A673 (cell line): ENCODE data around the gene C18orf54. TPM values are rescaled to one million over a fixed set of nuclear protein-coding genes. Genes with fewer than 3 reads are reported as not detected.
A peak's percentile ranks its signal among the peaks of the same experiment; 100 is the strongest.

Experiments
- BruUV-seq: library from RNA; stranded (reverse); fragments of 400-500 nt; replicated peaks from 2 replicates; lab custom pipeline; 2021; lab: Mats Ljungman, UMichigan
- CTCF ChIA-PET: fragments of 300-600 bp; sonication (Branson Sonifier 250); formaldehyde crosslinking; loops from one replicate; lab custom pipeline; 2022; ENCODE audit warnings: antibody characterized with exemption; lab: Charles Lee
- POLR2A ChIA-PET: fragments of 300-600 bp; sonication (Branson Sonifier 250); formaldehyde crosslinking; loops from one replicate; lab custom pipeline; 2022; ENCODE audit warnings: antibody characterized with exemption; ENCODE audit not compliant: low non-redundant PET; lab: Charles Lee
- DNase-seq: peaks from one replicate; pipeline ENCODE4 v3.0.0-alpha.2; 2015; ENCODE audit warnings: low spot score
- H3K27ac ChIP-seq: fragments of 200-600 bp; sonication (generic); 2 replicates; pipeline ENCODE4 v1.5.1; 2016; ENCODE audit warnings: mixed run types, low read depth, mild to moderate bottlenecking, mixed read lengths, antibody characterized with exemption, low read length; ENCODE audit not compliant: poor library complexity, severe bottlenecking
- H3K27me3 ChIP-seq: fragments of 200-600 bp; sonication (generic); replicated peaks from 2 replicates; pipeline ENCODE4 v1.6.1; 2017; ENCODE audit warnings: mixed run types, low read depth, mild to moderate bottlenecking, mixed read lengths, antibody characterized with exemption, low read length; ENCODE audit not compliant: insufficient read depth, poor library complexity
- H3K36me3 ChIP-seq: fragments of 200-600 bp; sonication (generic); 2 replicates; pipeline ENCODE4 v1.6.1; 2016; ENCODE audit warnings: mixed run types, mild to moderate bottlenecking, mixed read lengths, antibody characterized with exemption, low read length; ENCODE audit not compliant: insufficient read depth, poor library complexity, severe bottlenecking
- H3K4me1 ChIP-seq: fragments of 200-600 bp; sonication (generic); 2 replicates; pipeline ENCODE4 v1.6.1; 2017; ENCODE audit warnings: mixed run types, mild to moderate bottlenecking, mixed read lengths, antibody characterized with exemption, low read length; ENCODE audit not compliant: insufficient read depth, poor library complexity, severe bottlenecking
- H3K4me3 ChIP-seq: fragments of 200-600 bp; sonication (generic); 2 replicates; pipeline ENCODE4 v1.5.1; 2016; ENCODE audit warnings: low read depth, mixed run types, mild to moderate bottlenecking, mixed read lengths, low read length; ENCODE audit not compliant: poor library complexity, severe bottlenecking
- H3K9me3 ChIP-seq: fragments of 200-600 bp; sonication (generic); 2 replicates; pipeline ENCODE4 v1.6.1; 2016; ENCODE audit warnings: mixed run types, low read depth, mild to moderate bottlenecking, mixed read lengths, antibody characterized with exemption, low read length; ENCODE audit not compliant: poor library complexity, severe bottlenecking
- EZH2 ChIP-seq: fragments of 200-600 bp; sonication (generic); IDR thresholded peaks from 2 replicates; pipeline ENCODE4 v1.6.1; 2017; ENCODE audit warnings: borderline replicate concordance, low read depth, mild to moderate bottlenecking, mixed read lengths, antibody characterized with exemption, low read length; ENCODE audit not compliant: poor library complexity, severe bottlenecking
- intact Hi-C: fragments of 100-400 bp; cut with micrococcal nuclease; formaldehyde crosslinking; loops from one replicate; pipeline ENCODE4 v1.10.0; 2022; ENCODE audit not compliant: unreplicated experiment
- total RNA-seq: library from RNA; stranded (reverse); gene quantifications from 2 replicates; pipeline ENCODE4 v1.2.3, GENCODE V29; 2021
- TF ChIP-seq, protein P1 (sequence below): fragments of 300-800, 200-600 bp; sonication (generic); conservative IDR thresholded peaks from 2 replicates; pipeline ENCODE4 v1.5.1; 2017; ENCODE audit warnings: low read depth, mild to moderate bottlenecking, antibody characterized with exemption, low read length, moderate library complexity, mixed read lengths

Gene C18orf54
- total RNA-seq, 1 experiment from 2014 or later = 15.6 TPM

DNA sequence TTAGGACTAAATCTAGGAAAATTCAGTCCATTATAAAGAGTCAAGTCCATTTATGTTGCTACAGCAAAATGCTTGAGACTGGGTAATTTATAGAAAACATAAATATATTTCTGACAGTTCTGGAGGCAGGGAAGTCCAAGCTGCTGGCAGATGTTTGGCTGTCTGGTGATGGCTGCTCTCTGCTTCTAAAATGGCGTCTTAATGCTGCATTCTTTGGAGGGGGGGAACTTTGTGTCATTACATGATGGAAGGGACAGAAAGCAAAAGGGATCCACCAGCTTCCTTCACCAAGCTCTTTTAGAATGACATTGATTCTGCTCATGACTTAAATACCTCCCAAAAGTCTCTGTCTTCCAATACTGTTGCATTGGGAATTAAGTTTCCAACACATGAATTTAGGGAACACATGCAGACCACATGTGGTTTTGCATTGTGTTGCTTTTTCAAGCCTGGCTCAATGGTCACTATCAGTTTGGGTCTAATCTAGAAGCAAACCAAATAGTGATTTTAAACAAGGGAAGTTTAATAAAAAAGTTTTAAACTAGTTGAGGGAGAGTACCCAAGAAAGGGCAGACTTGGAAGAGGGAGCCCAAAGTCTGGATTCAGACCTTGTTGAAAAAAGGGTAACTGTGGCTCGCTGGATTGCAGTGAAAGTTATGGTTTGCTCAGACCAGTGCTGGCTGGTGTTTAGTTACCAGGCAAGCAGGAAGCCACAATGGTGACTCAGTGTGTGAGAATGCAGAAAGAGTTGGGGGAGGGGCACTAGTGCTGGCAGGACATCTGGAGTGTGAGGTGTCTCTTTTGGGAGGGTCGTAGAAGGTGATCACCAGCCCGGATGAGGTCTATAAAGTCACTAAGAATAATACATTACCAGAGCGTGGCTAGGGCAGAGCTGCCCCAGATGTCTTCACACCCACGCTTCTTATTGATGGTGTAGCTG is 30.8 kb downstream of the C18orf54 start:
- Histone ChIP-seq H3K36me3 (no peaks in the 10 kb centered on the region), H3K4me3 (no peak overlapping the region), H3K9me3 (no peaks in the 10 kb centered on the region), H3K27me3 (no peaks in the 10 kb centered on the region), H3K4me1 (peaks cover 15% of the 10 kb centered on the region), H3K27ac (no peak overlapping the region)
- ChIA-PET CTCF (interaction anchor here (0.6 kb wide), 1 partner anchor 594 kb away, joined by 4 read pairs; no protein-coding TSS in a partner anchor), POLR2A (no interaction called here)
- no TSS peak for BruUV-seq
- no peak for TF ChIP-seq EZH2
- TF ChIP-seq, protein P1, sequence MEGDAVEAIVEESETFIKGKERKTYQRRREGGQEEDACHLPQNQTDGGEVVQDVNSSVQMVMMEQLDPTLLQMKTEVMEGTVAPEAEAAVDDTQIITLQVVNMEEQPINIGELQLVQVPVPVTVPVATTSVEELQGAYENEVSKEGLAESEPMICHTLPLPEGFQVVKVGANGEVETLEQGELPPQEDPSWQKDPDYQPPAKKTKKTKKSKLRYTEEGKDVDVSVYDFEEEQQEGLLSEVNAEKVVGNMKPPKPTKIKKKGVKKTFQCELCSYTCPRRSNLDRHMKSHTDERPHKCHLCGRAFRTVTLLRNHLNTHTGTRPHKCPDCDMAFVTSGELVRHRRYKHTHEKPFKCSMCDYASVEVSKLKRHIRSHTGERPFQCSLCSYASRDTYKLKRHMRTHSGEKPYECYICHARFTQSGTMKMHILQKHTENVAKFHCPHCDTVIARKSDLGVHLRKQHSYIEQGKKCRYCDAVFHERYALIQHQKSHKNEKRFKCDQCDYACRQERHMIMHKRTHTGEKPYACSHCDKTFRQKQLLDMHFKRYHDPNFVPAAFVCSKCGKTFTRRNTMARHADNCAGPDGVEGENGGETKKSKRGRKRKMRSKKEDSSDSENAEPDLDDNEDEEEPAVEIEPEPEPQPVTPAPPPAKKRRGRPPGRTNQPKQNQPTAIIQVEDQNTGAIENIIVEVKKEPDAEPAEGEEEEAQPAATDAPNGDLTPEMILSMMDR = no peak
- peak; percentile 43 for DNase-seq
- intact Hi-C loops = no loop called here

DNA sequence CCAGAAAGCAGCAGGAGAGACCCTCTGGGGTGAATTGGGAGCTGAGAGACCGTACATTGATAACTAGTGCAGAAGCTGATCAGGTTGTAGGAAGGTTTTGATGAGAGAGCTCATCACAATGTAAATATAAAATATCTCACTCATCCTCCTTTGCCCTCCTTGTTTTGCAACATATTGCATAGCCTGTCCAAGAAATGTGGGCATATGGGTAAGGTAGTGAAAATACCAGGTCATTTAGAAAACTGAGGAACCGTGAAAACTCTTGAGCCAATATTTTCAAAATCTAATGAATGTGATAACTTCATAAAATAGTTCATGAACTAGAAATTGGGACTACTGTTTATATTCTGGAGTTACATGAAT is 31.4 kb downstream of the C18orf54 start:
- BruUV-seq = no TSS peak
- H3K36me3 ChIP-seq = no peaks in the 10 kb centered on the region
- H3K9me3 ChIP-seq = no peaks in the 10 kb centered on the region
- DNase-seq = no peak
- no peak overlapping the region for H3K4me3 ChIP-seq
- CTCF ChIA-PET = interaction anchor here (0.6 kb wide), 2 partner anchors 590 to 594 kb away, joined by 3 to 4 read pairs; no protein-coding TSS in a partner anchor
- H3K27me3 ChIP-seq = no peaks in the 10 kb centered on the region
- TF ChIP-seq EZH2 = no peak
- TF ChIP-seq, protein P1 = no peak
- peaks cover 15% of the 10 kb centered on the region for H3K4me1 ChIP-seq
- POLR2A ChIA-PET = no interaction called here
- intact Hi-C loops = no loop called here
- H3K27ac ChIP-seq = no peak overlapping the region

GRCh38 chr18:54390838-54391237 is 33.1 kb downstream of the C18orf54 start:
- POLR2A ChIA-PET = no interaction called here
- H3K36me3 ChIP-seq = no peaks in the 10 kb centered on the region
- no TSS peak for BruUV-seq
- CTCF ChIA-PET = no interaction called here
- no peak for TF ChIP-seq EZH2
- TF ChIP-seq, protein P1 = no peak
- H3K4me3 ChIP-seq = no peak overlapping the region
- no peak overlapping the region for H3K27ac ChIP-seq
- no peaks in the 10 kb centered on the region for H3K9me3 ChIP-seq
- H3K4me1 ChIP-seq = peaks cover 15% of the 10 kb centered on the region
- no peaks in the 10 kb centered on the region for H3K27me3 ChIP-seq
- DNase-seq = no peak
- intact Hi-C loops = loop anchor here (5.0 to 10.0 kb wide), 3 partner anchors 164 to 281 kb away; no protein-coding TSS in a partner anchor
